Trophoblast cell (in vitro differentiated cells and primary cell): ENCODE results near the gene PPP1R3F.

Experiments used
- DNase-seq, 2 donors: peaks; one replicate each; pipeline ENCODE4 v3.0.0-alpha.2; 2016
- H2AFZ ChIP-seq: 2 replicates; pipeline ENCODE4 v1.6.1; 2013; ENCODE audit warnings: low read length, moderate library complexity, mild to moderate bottlenecking; ENCODE audit not compliant: insufficient read depth, poor library complexity
- H2AK5ac ChIP-seq: 2 replicates; pipeline ENCODE4 v1.6.1; 2013; ENCODE audit warnings: mild to moderate bottlenecking, low read length
- H2BK120ac ChIP-seq: 2 replicates; pipeline ENCODE4 v1.6.1; 2013; ENCODE audit warnings: low read length, mild to moderate bottlenecking, moderate library complexity; ENCODE audit not compliant: insufficient read depth, poor library complexity
- H2BK12ac ChIP-seq: 2 replicates; pipeline ENCODE4 v1.6.1; 2013; ENCODE audit warnings: mild to moderate bottlenecking, low read length, moderate library complexity
- H2BK5ac ChIP-seq: 2 replicates; pipeline ENCODE4 v1.6.1; 2013; ENCODE audit warnings: low read length, low read depth, moderate library complexity, mild to moderate bottlenecking; ENCODE audit not compliant: poor library complexity
- H3K14ac ChIP-seq: 2 replicates; pipeline ENCODE4 v1.6.1; 2013; ENCODE audit warnings: mild to moderate bottlenecking, low read length
- H3K18ac ChIP-seq: 2 replicates; pipeline ENCODE4 v1.6.1; 2013; ENCODE audit warnings: mild to moderate bottlenecking, low read length
- H3K23ac ChIP-seq: 2 replicates; pipeline ENCODE4 v1.6.1; 2013; ENCODE audit warnings: low read length
- H3K27ac ChIP-seq: 2 replicates; pipeline ENCODE4 v1.5.1; 2013; ENCODE audit warnings: low read depth, mild to moderate bottlenecking, inconsistent platforms, low read length, moderate library complexity
- H3K27me3 ChIP-seq: 2 replicates; pipeline ENCODE4 v1.6.1; 2013; ENCODE audit warnings: inconsistent platforms, mild to moderate bottlenecking, low read length, moderate library complexity; ENCODE audit not compliant: insufficient read depth
- H3K36me3 ChIP-seq, 2 experiments: 1 replicate in 1 of 2; 2 replicates in 1 of 2; pipeline ENCODE4 v1.6.1; 2013; ENCODE audit warnings: low read length in 2 of 2, mild to moderate bottlenecking in 2 of 2, moderate library complexity in 1 of 2; ENCODE audit not compliant: insufficient read depth in 2 of 2, control insufficient read depth in 1 of 2
- H3K4ac ChIP-seq: 2 replicates; pipeline ENCODE4 v1.6.1; 2013; ENCODE audit warnings: low read depth, mild to moderate bottlenecking, low read length, moderate library complexity
- H3K4me1 ChIP-seq, 2 experiments: 1 replicate in 1 of 2; 2 replicates in 1 of 2; pipeline ENCODE4 v1.6.1; 2013; ENCODE audit warnings: low read length in 2 of 2, mild to moderate bottlenecking in 2 of 2, moderate library complexity in 1 of 2; ENCODE audit not compliant: insufficient read depth in 2 of 2, control insufficient read depth in 1 of 2
- H3K4me2 ChIP-seq: 2 replicates; pipeline ENCODE4 v1.6.1; 2013; ENCODE audit warnings: inconsistent platforms, mild to moderate bottlenecking, low read length, moderate library complexity
- H3K4me3 ChIP-seq: 2 replicates; pipeline ENCODE4 v1.5.1; 2013; ENCODE audit warnings: mild to moderate bottlenecking, low read depth, low read length, inconsistent platforms
- H3K79me1 ChIP-seq: one replicate; pipeline ENCODE4 v1.6.1; 2013; ENCODE audit warnings: low read length
- H3K79me2 ChIP-seq: 2 replicates; pipeline ENCODE4 v1.6.1; 2013; ENCODE audit warnings: low read length, mild to moderate bottlenecking; ENCODE audit not compliant: control insufficient read depth, insufficient read depth, poor library complexity
- H3K9ac ChIP-seq: 2 replicates; pipeline ENCODE4 v1.6.1; 2013; ENCODE audit warnings: mild to moderate bottlenecking, low read length
- H3K9me3 ChIP-seq: 2 replicates; pipeline ENCODE4 v1.6.1; 2013; ENCODE audit warnings: low read depth, mild to moderate bottlenecking, control low read depth, inconsistent platforms, low read length; ENCODE audit not compliant: insufficient read depth
- H4K12ac ChIP-seq: 2 replicates; pipeline ENCODE4 v1.6.1; 2013; ENCODE audit warnings: low read depth, mild to moderate bottlenecking, low read length, moderate library complexity
- H4K8ac ChIP-seq: 2 replicates; pipeline ENCODE4 v1.6.1; 2013; ENCODE audit warnings: low read depth, mild to moderate bottlenecking, low read length, moderate library complexity
- H4K91ac ChIP-seq: one replicate; pipeline ENCODE4 v1.6.1; 2013; ENCODE audit warnings: low read depth, mild to moderate bottlenecking, low read length, moderate library complexity
- WGBS: extraction: QIAGEN DNeasy Blood & Tissue Kit; methylation state at CpG from one replicate; pipeline ENCODE4 v1.1.7; 2013; ENCODE audit warnings: missing lambda C conversion rate; ENCODE audit not compliant: insufficient read length, insufficient coverage; ENCODE audit errors: extremely low coverage; 5-methylcytosine and 5-hydroxymethylcytosine counted together

Gene PPP1R3F

GRCh38 chrX:49257846-49258748 lies 11.5 kb upstream of the PPP1R3F start:
- Histone ChIP-seq H3K4me1 (no peaks in the 10 kb centered on the region), H4K8ac (no peak overlapping the region), H3K9me3 (no peaks in the 10 kb centered on the region), H3K4me2 (no peak overlapping the region), H3K4ac (no peak overlapping the region), H3K27me3 (no peaks in the 10 kb centered on the region), H4K91ac (no peak overlapping the region), H2AFZ (no peak overlapping the region), H3K9ac (no peak overlapping the region), H2BK120ac (no peak overlapping the region), H2BK5ac (no peak overlapping the region), H2AK5ac (no peak overlapping the region), H3K36me3 (no peaks in the 10 kb centered on the region), H3K79me1 (no peaks in the 10 kb centered on the region), H3K79me2 (no peaks in the 10 kb centered on the region), H3K27ac (no peak overlapping the region), H3K23ac (no peak overlapping the region), H3K14ac (no peak overlapping the region), H3K18ac (no peak overlapping the region), H2BK12ac (no peak overlapping the region), H4K12ac (no peak overlapping the region), H3K4me3 (no peak overlapping the region)
- no CpG with 5 or more reads among the region's 20 CpGs for whole genome bisulfite sequencing
- no peak for DNase-seq

GRCh38 chrX:49258749-49259124 lies 10.9 kb upstream of the PPP1R3F start:
- Histone ChIP-seq H2AFZ (no peak overlapping the region), H3K23ac (no peak overlapping the region), H3K36me3 (no peaks in the 10 kb centered on the region), H3K18ac (no peak overlapping the region), H4K8ac (no peak overlapping the region), H3K27ac (no peak overlapping the region), H2BK5ac (no peak overlapping the region), H3K4me1 (no peaks in the 10 kb centered on the region), H3K4ac (no peak overlapping the region), H3K79me1 (no peaks in the 10 kb centered on the region), H3K27me3 (no peaks in the 10 kb centered on the region), H2BK12ac (no peak overlapping the region), H3K4me2 (no peak overlapping the region), H3K9me3 (no peaks in the 10 kb centered on the region), H4K12ac (no peak overlapping the region), H4K91ac (no peak overlapping the region), H2AK5ac (no peak overlapping the region), H3K14ac (no peak overlapping the region), H3K9ac (no peak overlapping the region), H3K79me2 (no peaks in the 10 kb centered on the region), H2BK120ac (no peak overlapping the region), H3K4me3 (no peak overlapping the region)
- no CpG with 5 or more reads among the region's 5 CpGs for WGBS
- no peak for DNase-seq

- no peaks in the 10 kb centered on the region for H3K79me2 ChIP-seq
- H3K14ac ChIP-seq, result no peak overlapping the region
- H4K91ac ChIP-seq, result no peak overlapping the region
- H2BK12ac ChIP-seq, result no peak overlapping the region
- no peaks in the 10 kb centered on the region for H3K4me1 ChIP-seq
- H2BK5ac ChIP-seq, result no peak overlapping the region
- H3K9me3 ChIP-seq, result no peaks in the 10 kb centered on the region
- H3K9ac ChIP-seq, result no peak overlapping the region
- no peak overlapping the region for H3K4me2 ChIP-seq
- H2AK5ac ChIP-seq, result no peak overlapping the region
- H3K4me3 ChIP-seq, result no peak overlapping the region
- H2BK120ac ChIP-seq, result no peak overlapping the region
- no peaks in the 10 kb centered on the region for H3K36me3 ChIP-seq
- H3K27ac ChIP-seq, result no peak overlapping the region
- DNase-seq, result no peak
- no peak overlapping the region for H2AFZ ChIP-seq
- H4K12ac ChIP-seq, result no peak overlapping the region
- no peaks in the 10 kb centered on the region for H3K79me1 ChIP-seq
- no peak overlapping the region for H3K18ac ChIP-seq
- no CpG with 5 or more reads among the region's 17 CpGs for WGBS
- no peaks in the 10 kb centered on the region for H3K27me3 ChIP-seq
- H4K8ac ChIP-seq, result no peak overlapping the region
- no peak overlapping the region for H3K23ac ChIP-seq
- no peak overlapping the region for H3K4ac ChIP-seq
These were observed 9.2 kb upstream of the PPP1R3F start for GRCh38 chrX:49260221-49260985.

- H3K4me1 ChIP-seq, result no peaks in the 10 kb centered on the region
- no CpG with 5 or more reads among the region's 1 CpG for WGBS
- no peak overlapping the region for H3K23ac ChIP-seq
- H3K9ac ChIP-seq, result no peak overlapping the region
- no peak for DNase-seq
- H2BK5ac ChIP-seq, result no peak overlapping the region
- H3K4me2 ChIP-seq, result no peak overlapping the region
- H3K14ac ChIP-seq, result no peak overlapping the region
- H3K27me3 ChIP-seq, result no peaks in the 10 kb centered on the region
- no peak overlapping the region for H2AK5ac ChIP-seq
- H4K91ac ChIP-seq, result no peak overlapping the region
- H4K12ac ChIP-seq, result no peak overlapping the region
- H3K36me3 ChIP-seq, result no peaks in the 10 kb centered on the region
- no peak overlapping the region for H2AFZ ChIP-seq
- H3K79me2 ChIP-seq, result no peaks in the 10 kb centered on the region
- no peak overlapping the region for H3K18ac ChIP-seq
- H3K9me3 ChIP-seq, result no peaks in the 10 kb centered on the region
- H3K4me3 ChIP-seq, result no peak overlapping the region
- H3K4ac ChIP-seq, result no peak overlapping the region
- H4K8ac ChIP-seq, result no peak overlapping the region
- H2BK12ac ChIP-seq, result no peak overlapping the region
- H3K79me1 ChIP-seq, result no peaks in the 10 kb centered on the region
- no peak overlapping the region for H3K27ac ChIP-seq
- no peak overlapping the region for H2BK120ac ChIP-seq
These were observed 7.0 kb upstream of the PPP1R3F start for GRCh38 chrX:49262603-49263002.
